ENCODE measurements around the gene GZMB. TPM values are rescaled to one million over a fixed set of nuclear protein-coding genes. Genes with fewer than 3 reads are reported as not detected.
"Not testable (repeated sequence)": the region's sequence is repeated elsewhere in the genome, so short reads cannot be mapped to it uniquely, and the experiment has no call there.

The GZMB gene
- total RNA-seq, 1 donor from 2014 or later: 1.8 TPM

DNA sequence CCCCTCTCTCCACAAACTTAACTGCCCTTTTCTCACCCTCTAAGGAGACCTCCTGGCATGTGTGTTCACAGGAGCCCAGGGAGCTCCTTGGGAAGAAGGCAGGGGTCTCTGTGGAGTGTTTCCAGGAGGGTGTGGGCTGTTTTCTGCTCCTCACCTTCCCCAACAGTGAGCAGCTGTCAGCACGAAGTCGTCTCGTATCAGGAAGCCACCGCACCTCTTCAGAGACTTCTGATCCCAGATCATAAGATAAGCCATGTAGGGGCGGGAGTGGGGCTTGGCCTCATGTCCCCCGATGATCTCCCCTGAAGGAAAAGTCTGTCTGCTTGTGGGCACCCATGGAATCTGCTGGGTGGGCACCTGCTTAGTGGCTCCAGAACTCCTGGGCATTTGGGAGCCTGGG, 1.2 kb downstream of the GZMB start:
- DNase-seq (ENCODE audit: missing footprints): no peak
- no peak for ATAC-seq
- intact Hi-C loops (cut with DNase I): no loop called here

DNA sequence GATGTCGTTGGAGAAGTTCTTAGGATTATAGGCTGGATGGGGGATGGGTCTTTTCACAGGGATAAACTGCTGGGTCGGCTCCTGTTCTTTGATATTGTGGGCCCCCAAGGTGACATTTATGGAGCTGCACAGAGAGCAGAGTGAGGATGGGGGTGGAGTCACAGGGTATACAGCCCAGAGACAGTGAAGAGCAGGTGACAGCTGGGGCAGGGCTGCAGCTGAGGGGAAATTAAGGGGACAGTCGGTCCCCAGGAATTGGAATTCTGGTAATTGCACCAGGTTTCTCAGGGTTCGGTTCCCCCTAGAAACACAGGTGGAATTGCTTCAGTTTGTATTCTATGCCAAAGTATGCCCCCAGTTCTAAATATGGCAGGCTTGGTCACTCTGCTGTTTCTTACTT, 1.7 kb downstream of the GZMB start:
- intact Hi-C loops (cut with DNase I): no loop called here
- DNase-seq (ENCODE audit: missing footprints) (no peak), ATAC-seq (no peak)

DNA sequence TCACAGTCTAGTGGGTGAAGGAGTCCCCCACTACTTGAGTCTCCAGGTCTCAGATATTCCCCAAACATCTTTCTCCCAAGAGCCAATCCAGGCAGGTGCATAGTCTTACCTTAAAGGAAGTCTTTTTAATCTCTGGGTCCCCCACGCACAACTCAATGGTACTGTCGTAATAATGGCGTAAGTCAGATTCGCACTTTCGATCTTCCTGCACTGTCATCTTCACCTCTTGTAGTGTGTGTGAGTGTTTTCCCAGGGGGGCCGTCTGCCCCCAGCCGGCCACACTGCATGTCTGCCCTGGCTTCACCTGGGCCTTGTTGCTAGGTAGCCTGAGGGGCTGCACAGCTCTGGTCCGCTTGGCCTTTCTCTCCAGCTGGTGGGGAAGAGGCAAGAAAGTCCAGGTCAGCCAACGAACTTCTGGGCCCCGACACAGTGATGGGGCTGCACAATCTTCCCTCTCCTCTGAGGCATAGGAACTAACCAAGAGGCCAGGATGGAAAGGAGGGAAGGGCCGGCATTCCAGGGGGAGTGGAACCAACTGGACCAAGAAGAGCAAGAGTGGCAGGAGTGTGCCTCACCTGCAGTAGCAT, 2.1 kb downstream of the GZMB start:
- no peak for ATAC-seq
- DNase-seq (ENCODE audit: missing footprints): no peak
- intact Hi-C loops (cut with DNase I): no loop called here

DNA sequence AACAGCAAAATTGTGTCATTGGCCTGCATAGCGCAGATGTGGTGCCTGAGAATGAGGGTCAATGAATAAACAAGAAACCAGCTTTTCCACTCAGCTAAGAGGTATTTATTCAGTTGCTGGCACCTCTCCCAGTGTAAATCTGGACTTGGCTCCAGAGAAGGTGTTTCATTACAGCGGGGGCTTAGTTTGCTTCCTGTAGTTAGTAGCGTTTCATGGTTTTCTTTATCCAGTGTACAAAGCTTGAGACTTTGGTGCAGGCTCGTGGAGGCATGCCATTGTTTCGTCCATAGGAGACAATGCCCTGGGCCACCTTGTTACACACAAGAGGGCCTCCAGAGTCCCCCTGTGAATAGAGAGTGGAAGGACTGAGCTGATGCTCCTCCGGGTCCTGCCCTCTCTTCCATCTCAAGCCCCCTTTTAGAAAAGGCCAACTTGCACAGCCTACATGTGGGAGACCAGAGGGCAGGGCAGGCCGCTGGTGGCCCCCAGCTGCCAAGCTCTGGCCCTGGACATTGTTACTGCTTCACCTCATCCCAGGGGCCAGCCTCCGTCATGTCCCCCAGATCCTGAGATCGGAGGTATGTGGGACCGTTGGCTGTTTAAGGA, 3.0 kb downstream of the GZMB start:
- intact Hi-C loops (cut with DNase I): no loop called here
- ATAC-seq: peak; percentile 34
- no peak for DNase-seq (ENCODE audit: missing footprints)

DNA sequence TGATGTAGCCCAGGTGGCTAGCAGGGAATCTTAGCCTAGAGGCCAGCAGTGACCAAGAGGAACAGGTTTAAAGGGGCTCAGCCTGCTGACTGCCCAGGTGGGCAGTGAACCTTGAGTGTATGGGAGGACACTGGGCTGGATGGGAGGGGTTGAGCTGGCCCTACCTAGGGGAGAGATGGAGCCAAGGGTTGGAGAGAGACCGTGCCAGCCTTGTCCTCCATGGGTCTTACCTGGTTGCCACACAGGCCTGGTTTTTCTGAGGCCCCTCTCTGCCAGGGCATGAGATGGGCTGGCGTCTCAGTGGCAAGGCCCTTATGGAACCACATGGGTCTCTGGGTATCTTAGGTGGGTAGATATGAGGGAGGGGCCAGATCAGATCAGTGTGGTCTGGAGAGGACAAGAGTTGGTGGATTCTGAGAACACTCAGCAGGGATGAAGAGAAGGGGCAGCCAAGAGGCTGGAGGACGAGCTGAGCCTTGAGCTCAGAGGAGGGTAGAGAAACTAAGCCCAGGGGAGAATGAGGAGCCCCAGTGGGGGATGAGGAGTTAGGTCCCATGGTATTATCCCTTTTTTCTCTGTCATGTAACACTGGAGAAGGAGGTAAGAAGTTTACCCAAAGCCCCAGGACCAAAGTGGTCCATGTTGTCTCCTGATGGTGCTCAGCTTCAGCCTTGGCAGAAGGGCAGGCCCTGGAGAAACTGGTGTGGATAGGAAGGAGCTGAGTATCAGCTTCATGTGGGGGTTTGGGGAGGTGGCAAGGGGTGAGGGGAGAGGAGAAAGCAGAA, 3.7 kb downstream of the GZMB start:
- DNase-seq (ENCODE audit: missing footprints) (no peak), ATAC-seq (no peak)
- intact Hi-C loops (cut with DNase I): no loop called here

DNA sequence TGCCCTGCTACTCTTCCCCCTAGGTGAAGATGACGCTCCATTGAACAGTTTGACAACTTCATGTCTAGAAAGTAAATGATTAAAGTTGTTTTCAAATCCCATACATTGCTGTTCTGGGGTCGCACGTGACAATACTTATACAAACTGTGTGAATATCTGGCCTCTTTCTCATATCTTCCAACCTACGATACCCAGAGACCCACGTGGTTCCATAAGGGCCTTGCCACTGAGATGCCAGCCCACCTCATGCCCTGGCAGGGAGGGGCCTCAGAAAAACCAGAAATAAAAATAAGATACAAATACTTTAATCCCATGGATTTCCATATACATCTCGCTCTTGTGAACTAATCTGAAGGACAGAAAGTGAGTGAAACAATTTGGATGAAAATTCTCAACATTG, 4.5 kb downstream of the GZMB start:
- intact Hi-C loops (cut with DNase I): no loop called here
- no peak for DNase-seq (ENCODE audit: missing footprints)
- ATAC-seq: no peak

DNA sequence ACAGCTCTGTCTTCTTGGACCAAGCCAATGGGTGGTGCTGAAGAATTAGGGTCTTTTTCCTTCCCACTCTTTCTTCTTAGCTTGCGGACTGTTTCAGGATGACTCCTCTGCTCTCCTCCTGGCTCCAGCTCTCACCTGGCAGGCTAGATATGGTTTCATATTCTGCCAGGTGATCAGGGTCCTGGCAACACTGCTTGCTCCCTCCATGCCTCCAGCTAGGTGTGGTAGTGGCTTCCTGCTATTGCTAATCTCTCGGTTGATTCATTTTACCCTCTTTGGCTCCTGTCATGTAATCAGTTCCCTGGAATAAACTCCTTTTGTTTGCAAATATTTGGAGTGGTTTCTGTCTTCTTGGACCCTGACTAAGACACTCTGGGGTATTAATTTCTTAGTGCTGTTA, 20.2 kb downstream of the GZMB start:
- DNase-seq (ENCODE audit: missing footprints) (no peak), ATAC-seq (no peak)
- intact Hi-C loops (cut with DNase I): no loop called here

- DNase-seq (ENCODE audit: missing footprints) (no peak), ATAC-seq (no peak)
- intact Hi-C loops (cut with DNase I): no loop called here
These were observed 20.7 kb downstream of the GZMB start for GRCh38 chr14:24613241-24613640.

GRCh38 chr14:24612196-24612595, 21.8 kb downstream of the GZMB start:
- ATAC-seq (no peak), DNase-seq (ENCODE audit: missing footprints) (no peak)
- intact Hi-C loops (cut with DNase I): no loop called here

GRCh38 chr14:24609655-24610344, 24.2 kb downstream of the GZMB start, which contains the start of gene GZMH:
TSS of gene GZMH (minus strand) at chr14:24609685. CDS start at chr14:24609613, 72 bp downstream.
- no peak for ATAC-seq
- DNase-seq (ENCODE audit: missing footprints): no peak
- intact Hi-C loops (cut with DNase I): no loop called here

- intact Hi-C loops (cut with DNase I): no loop called here
- no peak for ATAC-seq
These were observed 26.1 kb downstream of the GZMB start for GRCh38 chr14:24607635-24608514.

DNA sequence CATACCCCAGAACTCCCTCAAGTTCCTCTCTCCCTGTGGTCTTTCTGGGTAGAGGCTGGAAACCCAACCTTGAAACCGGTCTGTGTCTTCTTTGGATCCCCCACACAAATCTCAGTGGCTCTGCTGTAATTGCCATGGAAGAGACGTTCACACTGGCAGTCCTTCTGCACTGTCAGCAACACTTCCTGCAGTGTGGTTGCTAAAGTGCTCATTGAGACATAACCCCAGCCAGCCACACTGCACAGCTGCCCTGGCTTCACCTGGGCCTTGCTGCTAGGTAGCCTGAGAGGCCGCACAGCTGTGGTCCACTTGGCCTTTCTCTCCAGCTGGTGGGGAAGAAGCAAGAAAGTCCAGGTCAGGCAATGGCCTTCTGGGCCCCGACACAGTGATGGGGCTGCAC, 26.9 kb downstream of the GZMB start:
- intact Hi-C loops (cut with DNase I): no loop called here
- ATAC-seq: no peak
- DNase-seq (ENCODE audit: missing footprints): no peak

More at GRCh38 chr14:24607635-24608514, 26.1 kb downstream of the GZMB start:
- no peak for DNase-seq (ENCODE audit: missing footprints)

DNA sequence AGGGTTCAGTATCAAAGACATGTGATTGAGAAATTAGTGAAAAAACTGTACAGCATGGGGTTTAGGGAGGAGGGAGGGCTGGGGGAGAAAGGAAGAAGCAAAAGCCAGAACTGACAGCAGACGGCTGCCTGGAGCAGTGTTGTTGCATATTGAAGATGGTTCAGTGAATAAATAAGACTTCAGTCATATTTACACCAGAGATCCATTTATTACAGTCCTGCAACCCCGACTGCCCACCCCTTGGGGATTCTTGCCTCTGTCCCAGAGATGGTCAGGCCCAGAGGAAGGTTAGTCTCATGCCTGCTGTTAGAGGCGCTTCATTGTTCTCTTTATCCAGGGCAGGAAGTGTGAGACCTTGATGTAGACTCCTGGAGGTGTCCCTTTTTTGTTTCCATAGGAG, 27.7 kb downstream of the GZMB start:
- no peak for ATAC-seq
- no peak for DNase-seq (ENCODE audit: missing footprints)
- intact Hi-C loops (cut with DNase I): no loop called here

- ATAC-seq: peak; percentile 10
- intact Hi-C loops (cut with DNase I): no loop called here
- DNase-seq (ENCODE audit: missing footprints): no peak
These were observed 28.4 kb downstream of the GZMB start for GRCh38 chr14:24605435-24606190.

DNA sequence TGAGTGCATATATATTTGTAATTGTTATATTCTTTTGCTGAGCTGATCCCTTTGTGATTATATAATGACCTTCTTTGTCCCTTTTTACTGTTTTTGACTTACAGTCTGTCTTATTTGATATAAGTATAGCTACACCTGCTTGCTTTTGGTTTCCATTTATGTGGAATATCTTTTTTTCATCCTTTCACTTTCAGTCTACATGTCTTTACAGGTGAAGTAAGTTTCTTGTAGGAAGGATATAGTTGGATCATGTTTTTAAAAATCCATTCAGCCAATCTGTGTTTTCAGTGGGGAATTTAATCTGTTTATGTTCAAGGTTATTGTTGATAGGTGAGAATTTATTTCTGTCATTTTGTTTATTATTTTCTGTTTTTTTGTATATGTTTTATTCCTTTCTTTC, 36.6 kb downstream of the GZMB start:
- ATAC-seq (no peak), DNase-seq (ENCODE audit: missing footprints) (no peak)
- intact Hi-C loops (cut with DNase I): no loop called here

GRCh38 chr14:24595073-24595808, 38.7 kb downstream of the GZMB start:
- DNase-seq (ENCODE audit: missing footprints) (no peak), ATAC-seq (no peak)
- intact Hi-C loops (cut with DNase I): no loop called here

GRCh38 chr14:24591004-24591403, 43.0 kb downstream of the GZMB start:
- intact Hi-C loops (cut with DNase I); ATAC-seq; DNase-seq (ENCODE audit: missing footprints): not testable (repeated sequence)

Measured in Right ventricle myocardium inferior (tissue), 1 donor.